Measurements from ENCODE around the gene TMEM256.

Gene TMEM256

DNA sequence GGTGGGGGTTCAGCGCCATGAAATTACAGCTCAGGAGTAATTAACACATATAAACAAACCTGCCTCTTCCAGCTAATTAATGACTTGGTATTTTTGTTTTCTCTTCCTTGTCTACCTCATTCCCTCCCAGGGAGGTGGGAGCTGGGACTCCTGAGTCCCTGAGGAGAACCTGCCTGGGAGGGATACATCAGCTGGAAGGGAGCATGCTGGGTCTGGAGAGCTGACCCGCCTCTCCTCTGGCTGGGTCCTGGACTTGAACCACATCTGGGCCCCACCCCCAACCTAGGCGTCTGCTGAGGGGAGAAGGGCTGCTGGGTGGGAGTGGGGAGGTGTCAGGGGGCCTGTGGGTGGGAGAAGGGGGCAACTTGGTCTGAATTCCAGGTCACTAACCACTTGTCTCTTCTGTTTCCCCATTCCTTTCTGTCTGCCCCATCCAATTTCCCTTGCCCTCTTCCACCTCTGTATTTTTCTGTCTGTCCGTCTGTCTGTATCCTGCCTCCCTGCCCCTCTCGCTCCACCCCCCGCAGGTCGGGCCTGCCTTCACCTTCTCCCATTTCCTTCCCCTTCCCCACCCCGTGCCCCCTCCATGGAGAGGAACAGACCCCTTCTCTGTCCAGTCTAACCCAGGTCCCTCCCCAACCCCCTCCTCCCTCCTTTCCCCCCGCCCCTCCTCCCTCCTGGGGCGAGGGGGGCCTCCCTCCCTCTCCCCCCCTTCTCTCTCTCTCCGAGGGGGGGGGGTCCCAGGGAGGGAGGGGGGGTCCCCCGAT is 3.8 kb upstream of the TMEM256 start, which contains the start of gene NLGN2:
NLGN2 (plus strand) TSS at position 361 of the 767 bp plus-strand sequence. CDS start 411 bp downstream, outside the sequence.
- no peak for TF ChIP-seq CTCF (IDR thresholded peaks at IDR 0.05; ENCODE audit: low read depth, low read length)
- DNase-seq (ENCODE audit: extremely low read depth, low read depth), result no peak

DNA sequence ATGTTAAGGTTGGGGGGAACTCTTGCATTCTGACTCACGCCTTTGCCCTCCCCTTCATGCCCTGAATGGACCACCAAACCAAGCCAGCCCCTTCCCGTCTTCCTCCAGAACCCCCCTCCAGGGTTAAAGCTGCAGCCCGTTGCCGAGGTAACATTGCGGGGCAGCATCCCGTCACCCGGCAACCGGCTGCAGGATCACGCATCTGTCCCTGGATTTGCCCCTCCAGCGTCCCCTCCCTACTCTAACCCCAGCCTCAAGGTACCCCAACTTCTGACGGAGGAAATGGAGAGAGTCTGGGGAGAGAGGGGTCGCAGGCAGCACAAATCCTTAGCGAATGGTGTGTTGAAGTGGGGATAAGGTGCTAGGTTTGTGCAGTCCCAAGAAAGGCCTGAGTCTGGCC is 3.2 kb upstream of the TMEM256 start:
- no peak for TF ChIP-seq CTCF (IDR thresholded peaks at IDR 0.05; ENCODE audit: low read depth, low read length)
- DNase-seq (ENCODE audit: extremely low read depth, low read depth), result no peak

GRCh38 chr17:7406235-7406825 is 2.4 kb upstream of the TMEM256 start:
- no peak for DNase-seq (ENCODE audit: extremely low read depth, low read depth)
- TF ChIP-seq CTCF (IDR thresholded peaks at IDR 0.05; ENCODE audit: low read depth, low read length), result no peak

GRCh38 chr17:7405350-7406234 is 1.7 kb upstream of the TMEM256 start:
- no peak for TF ChIP-seq CTCF (IDR thresholded peaks at IDR 0.05; ENCODE audit: low read depth, low read length)
- DNase-seq (ENCODE audit: extremely low read depth, low read depth), result no peak

GRCh38 chr17:7404737-7405349 is 946 bp upstream of the TMEM256 start:
- no peak for DNase-seq (ENCODE audit: extremely low read depth, low read depth)
- TF ChIP-seq CTCF (IDR thresholded peaks at IDR 0.05; ENCODE audit: low read depth, low read length), result no peak

DNA sequence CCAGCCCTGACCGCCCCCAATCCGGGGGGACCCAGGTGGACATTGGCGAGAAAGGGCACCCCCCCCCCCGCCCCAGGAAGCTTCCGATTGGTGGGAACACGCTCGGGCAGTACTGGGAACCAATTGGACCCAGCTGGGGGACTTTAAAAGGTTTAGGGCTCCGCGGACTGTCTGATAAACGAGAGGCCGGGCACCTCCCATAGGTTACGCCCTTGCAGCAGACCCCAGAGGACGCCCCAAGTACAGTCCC is 245 bp downstream of the TMEM256 start:
- TF ChIP-seq CTCF (IDR thresholded peaks at IDR 0.05; ENCODE audit: low read depth, low read length), result no peak
- no peak for DNase-seq (ENCODE audit: extremely low read depth, low read depth)

Data from AG09319 (cell line).